ENCODE measurements around the gene LMBR1L. TPM values are rescaled to one million over a fixed set of nuclear protein-coding genes. Genes with fewer than 3 reads are reported as not detected.

LMBR1L gene
- total and polyA plus RNA-seq, 2 of the 8 experiments (the other 6 are each of a cell fraction or from before 2014, with no cell fraction given) = 36.6 to 49.6 TPM

GRCh38 chr12:49055092-49055491 lies 55.6 kb downstream of the LMBR1L start:
- no peak overlapping the region for H3K23ac ChIP-seq (ENCODE audit: insufficient read length)
- H2BK15ac ChIP-seq (ENCODE audit: low read length) = no peak overlapping the region
- no peak overlapping the region for H3K4ac ChIP-seq (replicated peaks; ENCODE audit: insufficient read length, low read depth, low read length)
- no peak overlapping the region for H4K5ac ChIP-seq (ENCODE audit: insufficient read length, low read depth, low read length)
- ChIA-PET CTCF (ENCODE audit: partially characterized antibody) (interaction anchor here (0.7 to 3.2 kb wide), 9 partner anchors 9 to 88 kb away, joined by 3 to 35 read pairs (median 4); no protein-coding TSS in a partner anchor), POLR2A (ENCODE audit: partially characterized antibody) (interaction anchor here (0.7 to 2.4 kb wide), 8 partner anchors 9 to 210 kb away, joined by 3 to 13 read pairs (median 4); no protein-coding TSS in a partner anchor)
- TF ChIP-seq POU5F1 (IDR thresholded peaks at IDR 0.05; ENCODE audit: low read depth, low read length) = no peak
- no peak for TF ChIP-seq CBX8 (IDR thresholded peaks at IDR 0.05; ENCODE audit: borderline replicate concordance, low read depth, low read length)
- TF ChIP-seq RXRA (IDR thresholded peaks at IDR 0.05; ENCODE audit: insufficient read depth, low read depth, low read length) = no peak
- no peak for TF ChIP-seq ATF2 (IDR thresholded peaks at IDR 0.05; ENCODE audit: low read length)
- TF ChIP-seq GABPA (IDR thresholded peaks at IDR 0.05; ENCODE audit: borderline replicate concordance, insufficient read depth, low read length) = no peak
- TF ChIP-seq TCF12 (IDR thresholded peaks at IDR 0.05; ENCODE audit: low read depth, low read length) = no peak
- no peak for TF ChIP-seq BCL11A (IDR thresholded peaks at IDR 0.05; ENCODE audit: low read depth in 2 of 2, low read length in 2 of 2)
- no peak for TF ChIP-seq SP2 (IDR thresholded peaks at IDR 0.05; ENCODE audit: low read length)
- DNase-seq (ENCODE audit: low read depth in 1 of 2, low spot score in 2 of 2) = no peak
- no peak for FAIRE-seq
- H3K18ac ChIP-seq (ENCODE audit: extremely low read depth, low read length) = no peak overlapping the region
- peaks cover 44 to 74% of the 10 kb centered on the region in 2 experiments for H4K20me1 ChIP-seq (replicated peaks in 1 of 2; ENCODE audit: control insufficient read depth in 1 of 2, insufficient read depth in 2 of 2, low read length in 2 of 2)
- H2AK5ac ChIP-seq (ENCODE audit: low read depth, low read length) = no peak overlapping the region
- H2BK5ac ChIP-seq (ENCODE audit: low read depth, low read length) = no peak overlapping the region
- H2AFZ ChIP-seq (ENCODE audit: low read length) = no peak overlapping the region
- peaks cover 9 to 37% (median 13%) of the 10 kb centered on the region in 4 experiments for H3K4me1 ChIP-seq (replicated peaks in 1 of 4; ENCODE audit: control insufficient read depth in 3 of 4, insufficient read depth in 4 of 4, low read length in 3 of 4)
- 95% methylated on average over 4 of the region's 4 CpGs; no CpG with 5 or more reads in 1 of the 2 experiments for WGBS, 2 experiments (ENCODE audit: extremely low coverage in 1 of 2, insufficient coverage in 1 of 2, insufficient read length in 1 of 2, insufficient replicate concordance in 2 of 2, low coverage in 1 of 2, low lambda C conversion rate in 2 of 2, missing lambda C conversion rate in 1 of 2)
- peaks cover 51 to 67% of the 10 kb centered on the region in 2 experiments for H3K79me2 ChIP-seq (ENCODE audit: control insufficient read depth in 1 of 2, insufficient read depth in 2 of 2, low read length in 2 of 2)
- no peak overlapping the region for H4K91ac ChIP-seq (replicated peaks; ENCODE audit: insufficient read length, low read length)
- H3K4me3 ChIP-seq (ENCODE audit: extremely low read depth in 1 of 4, insufficient read depth in 2 of 4, low read depth in 3 of 4, low read length in 4 of 4) = no peak overlapping the region
- no peaks in the 10 kb centered on the region for H3K27me3 ChIP-seq (replicated peaks in 1 of 4; ENCODE audit: control insufficient read depth in 3 of 4, extremely low read depth in 1 of 4, insufficient read depth in 3 of 4, low read length in 3 of 4)
- H3K56ac ChIP-seq (replicated peaks; ENCODE audit: insufficient read length, low read depth, low read length) = no peak overlapping the region
- no peak overlapping the region; a peak in 1 of 4 replicates for H3K4me2 ChIP-seq (ENCODE audit: insufficient read depth in 1 of 2, low read depth in 2 of 2, low read length in 2 of 2)
- H3K36me3 ChIP-seq (ENCODE audit: control insufficient read depth in 2 of 4, insufficient read depth in 4 of 4, low read length in 3 of 4) = peaks cover 30 to 51% (median 46%) of the 10 kb centered on the region in 4 experiments
- no peaks in the 10 kb centered on the region for H3K9me3 ChIP-seq (ENCODE audit: insufficient read depth in 2 of 2, low read depth in 1 of 2, low read length in 1 of 2)
- H4K8ac ChIP-seq (ENCODE audit: extremely low read depth, insufficient read depth, low read length) = no peak overlapping the region
- no peak overlapping the region for H3K9ac ChIP-seq (replicated peaks in 1 of 4; ENCODE audit: extremely low read depth in 1 of 4, low read depth in 3 of 4, low read length in 3 of 4)
- H3K23me2 ChIP-seq (ENCODE audit: low read depth, low read length) = peaks cover 10% of the 10 kb centered on the region; the same call in 1 of the 2 replicates
- H2BK20ac ChIP-seq (ENCODE audit: low read length) = no peak overlapping the region
- peaks cover 35% of the 10 kb centered on the region for H3K79me1 ChIP-seq (ENCODE audit: low read depth, low read length)
- H2BK12ac ChIP-seq (ENCODE audit: low read depth, low read length) = no peak overlapping the region
- H2BK120ac ChIP-seq (replicated peaks; ENCODE audit: low read depth, low read length) = no peak overlapping the region
- H3K14ac ChIP-seq (ENCODE audit: insufficient read length) = no peak overlapping the region
- no peak overlapping the region for H3K27ac ChIP-seq (ENCODE audit: low read depth, low read length)

Measured in H1 (cell line).